HepG2 (cell line): ENCODE data around the gene PRKN. TPM values are rescaled to one million over a fixed set of nuclear protein-coding genes. Genes with fewer than 3 reads are reported as not detected.

Experiments used
- ATAC-seq: fragments of 200-7000 bp; cut with Tn5 transposase; 3 replicates; pipeline ENCODE4 v1.9.1; 2020; ENCODE audit warnings: mild to moderate bottlenecking, moderate library complexity
- BruUV-seq: library from RNA; stranded (reverse); fragments of 400-500 nt; replicated peaks from 2 replicates; lab custom pipeline; 2021; lab: Mats Ljungman, UMichigan
- CTCF ChIA-PET: fragments of 300-600 bp; formaldehyde crosslinking; extraction: SDS; loops from one replicate; lab custom pipeline; 2021; ENCODE audit warnings: low total read pairs, inconsistent platforms, low intra/inter-chr PET ratio; lab: Yijun Ruan, JAX
- POLR2A ChIA-PET: fragments of 350-600 bp; sonication (Branson Sonifier 250); formaldehyde crosslinking; loops from one replicate; lab custom pipeline; 2020; ENCODE audit warnings: antibody characterized with exemption, inconsistent platforms; lab: Yijun Ruan, JAX
- DNase-seq: peaks from one replicate; pipeline ENCODE4 v3.0.0-alpha.2; 2015; ENCODE audit warnings: low spot score
- FAIRE-seq: peaks from 3 replicates; lab custom pipeline; 2011; peaks lifted over from hg19 to GRCh38; lab: Jason Lieb, UNC
- H2AFZ ChIP-seq: one replicate; pipeline ENCODE4 v1.6.1; 2011; ENCODE audit warnings: low read length, inconsistent platforms
- H3K27ac ChIP-seq: fragments of 300-600 bp; 3 replicates; pipeline ENCODE4 v1.8.0; 2011; ENCODE audit warnings: mixed run types, mild to moderate bottlenecking, mixed read lengths, low read length, inconsistent platforms; ENCODE audit not compliant: insufficient read depth; ENCODE audit errors: extremely low read length
- H3K27me3 ChIP-seq, 2 experiments: fragments of 200-600 bp in 1 of 2; 2 replicates in 1 of 2; 3 replicates in 1 of 2; pipeline versions ENCODE4 v1.6.0 to v1.8.0; 2011; ENCODE audit warnings: low read length in 2 of 2, mild to moderate bottlenecking in 2 of 2, moderate library complexity in 2 of 2, inconsistent platforms in 1 of 2; ENCODE audit not compliant: insufficient read depth in 2 of 2, control insufficient read depth in 1 of 2
- H3K36me3 ChIP-seq, 2 experiments: fragments of 200-600 bp in 1 of 2; replicated peaks in 1 of 2; 2 replicates in 1 of 2; 3 replicates in 1 of 2; pipeline versions ENCODE4 v1.5.1 to v1.8.0; 2011; ENCODE audit warnings: low read length in 2 of 2, inconsistent platforms in 1 of 2; ENCODE audit not compliant: insufficient read depth in 2 of 2, control insufficient read depth in 1 of 2
- H3K4me1 ChIP-seq: 2 replicates; pipeline ENCODE4 v1.5.1; 2012; ENCODE audit warnings: low read length, inconsistent platforms; ENCODE audit not compliant: insufficient read depth
- H3K4me2 ChIP-seq: 2 replicates; pipeline ENCODE4 v1.6.0; 2011; ENCODE audit warnings: low read depth, low read length, inconsistent platforms
- H3K4me3 ChIP-seq, 3 experiments: fragments of 200-600 bp in 1 of 3; sonication (generic), shearing (Covaris generic) in 1 of 3; replicated peaks in 1 of 3; 2 replicates each; pipeline ENCODE4 v1.5.1; 2011 to 2016; ENCODE audit warnings: low read length in 3 of 3, inconsistent platforms in 2 of 3, low read depth in 2 of 3, mild to moderate bottlenecking in 2 of 3, control low read depth in 1 of 3, mixed read lengths in 1 of 3; ENCODE audit not compliant: insufficient read depth in 1 of 3
- H3K79me2 ChIP-seq: one replicate; pipeline ENCODE4 v1.6.1; 2011; ENCODE audit warnings: low read length, inconsistent platforms; ENCODE audit not compliant: insufficient read depth
- H3K9ac ChIP-seq: 2 replicates; pipeline ENCODE4 v1.6.0; 2011; ENCODE audit warnings: mild to moderate bottlenecking, low read depth, low read length, inconsistent platforms; ENCODE audit not compliant: insufficient read depth
- H3K9me3 ChIP-seq: 2 replicates; pipeline ENCODE4 v1.5.1; 2012; ENCODE audit warnings: mild to moderate bottlenecking, low read length
- H4K20me1 ChIP-seq: 2 replicates; pipeline ENCODE4 v1.6.0; 2011; ENCODE audit warnings: inconsistent platforms, mild to moderate bottlenecking, low read length, moderate library complexity; ENCODE audit not compliant: insufficient read depth
- GABPB1 ChIP-seq: IDR thresholded peaks from 2 replicates; pipeline ENCODE4 v1.6.1; 2016; ENCODE audit warnings: mild to moderate bottlenecking, missing genetic modification reagents, moderate library complexity, missing compliant biosample characterization
- HCFC1 ChIP-seq: fragments of 150-350 bp; IDR thresholded peaks from 2 replicates; pipeline ENCODE4 v1.6.1; 2014; ENCODE audit warnings: low read depth, low read length
- MIER3 ChIP-seq: IDR thresholded peaks from 2 replicates; pipeline ENCODE4 v1.6.1; 2016; ENCODE audit warnings: missing compliant biosample characterization, borderline replicate concordance
- ZBTB8A ChIP-seq: sonication (generic); formaldehyde crosslinking; IDR thresholded peaks from 2 replicates; pipeline ENCODE4 v1.4.0; 2020; ENCODE audit warnings: mild to moderate bottlenecking, low read depth, missing genetic modification reagents, borderline replicate concordance
- ZNF629 ChIP-seq: sonication (generic); formaldehyde crosslinking; conservative IDR thresholded peaks from 2 replicates; pipeline ENCODE4 v1.5.0; 2020; ENCODE audit warnings: missing genetic modification reagents
- WGBS: methylation state at CpG from one replicate; pipeline ENCODE4 v1.1.6; 2017; ENCODE audit warnings: low lambda C conversion rate; 5-methylcytosine and 5-hydroxymethylcytosine counted together
- in situ Hi-C: cut with HindIII; loops from 2 replicates; pipeline ENCODE4 v1.10.0; 2017; ENCODE audit warnings: low pct_unique_long_range_greater_than_20kb; ENCODE audit not compliant: extremely low pct_ligation_motif_present
- intact Hi-C: fragments of 100-400 bp; cut with micrococcal nuclease; formaldehyde crosslinking; loops from one replicate; pipeline ENCODE4 v1.10.0; 2022; ENCODE audit not compliant: unreplicated experiment
- polyA plus RNA-seq, 8 experiments: library from polyadenylated mRNA; depleted of rRNA in 3 of 8; stranded (reverse) in 7 of 8; unstranded in 1 of 8; fragments of >200 nt; fragmentation: Illumina TruSeq in 4 of 8; extraction: Trizol in 4 of 8; gene quantifications; 2 replicates each; pipeline versions ENCODE4 v1.2.1 to v1.2.3, GENCODE V29; 2011 to 2016; ENCODE audit warnings: low read depth in 4 of 8, missing spikeins in 1 of 8, mixed read lengths in 1 of 8; ENCODE audit not compliant: insufficient read depth in 1 of 8
- total RNA-seq, 5 experiments: library from RNA; depleted of rRNA; stranded (reverse); fragments of >200 nt; fragmentation: Illumina TruSeq; extraction: Trizol; gene quantifications; 2 replicates each; pipeline ENCODE4 v1.2.3, GENCODE V29; 2016; ENCODE audit warnings: low read depth in 1 of 5
- TF ChIP-seq, protein P1 (sequence below): sonication (generic); formaldehyde crosslinking; IDR thresholded peaks from 2 replicates; pipeline ENCODE4 v1.9.0; 2021; ENCODE audit warnings: missing genetic modification reagents, borderline replicate concordance
- TF ChIP-seq, protein P2 (sequence below): sonication (generic); formaldehyde crosslinking; IDR thresholded peaks from 2 replicates; pipeline ENCODE4 v1.4.0; 2020; ENCODE audit warnings: low read depth, mild to moderate bottlenecking, missing genetic modification reagents

Gene PRKN
- total and polyA plus RNA-seq, 2 of the 13 experiments (the other 11 are each of a cell fraction or from before 2014, with no cell fraction given), result 0.31 to 0.44 TPM

DNA sequence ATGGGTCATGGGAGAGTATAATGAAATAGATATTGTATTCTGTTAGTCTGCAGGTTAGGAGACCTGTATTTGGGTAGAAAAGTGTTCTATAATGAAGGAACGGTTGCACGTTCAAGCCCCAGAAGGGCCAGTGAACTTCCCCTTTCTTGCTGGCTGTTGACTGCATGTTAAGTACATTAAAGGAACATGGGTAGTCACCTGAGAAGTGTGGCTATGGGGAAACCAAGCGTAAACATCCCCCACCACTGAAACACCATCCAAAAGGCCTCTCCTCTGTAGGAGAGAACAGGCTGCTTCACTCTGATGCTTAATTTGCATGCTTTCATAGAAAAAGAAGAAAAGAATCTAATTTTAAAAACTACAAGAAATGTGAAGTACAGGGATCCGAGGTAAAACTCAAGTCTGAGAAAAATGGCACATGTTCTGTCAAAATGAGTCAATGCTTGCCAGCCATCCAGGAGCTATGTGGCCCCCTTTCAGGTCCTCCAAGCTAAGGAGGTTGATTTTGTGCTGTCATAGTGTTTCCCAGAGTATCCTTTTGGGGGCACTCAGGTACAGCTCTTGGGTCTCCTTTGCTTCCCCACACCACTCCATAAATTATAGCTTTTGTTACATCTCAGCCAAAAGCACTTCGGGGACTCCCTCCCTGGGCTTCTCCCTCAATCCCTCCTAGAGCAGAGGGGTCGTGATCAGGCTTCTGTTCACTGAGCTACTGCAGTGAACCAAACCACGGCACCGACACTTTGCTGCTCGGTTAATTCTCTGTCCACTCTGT is 1170.0 kb downstream of the PRKN start:
- no peaks in the 10 kb centered on the region for H3K79me2 ChIP-seq
- TF ChIP-seq GABPB1 (CRISPR knock-in tag) (no peak), ZNF629 (no peak), ZBTB8A (CRISPR knock-in tag) (no peak), HCFC1 (no peak), MIER3 (CRISPR knock-in tag) (no peak)
- TF ChIP-seq, protein P1, sequence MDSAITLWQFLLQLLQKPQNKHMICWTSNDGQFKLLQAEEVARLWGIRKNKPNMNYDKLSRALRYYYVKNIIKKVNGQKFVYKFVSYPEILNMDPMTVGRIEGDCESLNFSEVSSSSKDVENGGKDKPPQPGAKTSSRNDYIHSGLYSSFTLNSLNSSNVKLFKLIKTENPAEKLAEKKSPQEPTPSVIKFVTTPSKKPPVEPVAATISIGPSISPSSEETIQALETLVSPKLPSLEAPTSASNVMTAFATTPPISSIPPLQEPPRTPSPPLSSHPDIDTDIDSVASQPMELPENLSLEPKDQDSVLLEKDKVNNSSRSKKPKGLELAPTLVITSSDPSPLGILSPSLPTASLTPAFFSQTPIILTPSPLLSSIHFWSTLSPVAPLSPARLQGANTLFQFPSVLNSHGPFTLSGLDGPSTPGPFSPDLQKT, result no peak
- TF ChIP-seq, protein P2, sequence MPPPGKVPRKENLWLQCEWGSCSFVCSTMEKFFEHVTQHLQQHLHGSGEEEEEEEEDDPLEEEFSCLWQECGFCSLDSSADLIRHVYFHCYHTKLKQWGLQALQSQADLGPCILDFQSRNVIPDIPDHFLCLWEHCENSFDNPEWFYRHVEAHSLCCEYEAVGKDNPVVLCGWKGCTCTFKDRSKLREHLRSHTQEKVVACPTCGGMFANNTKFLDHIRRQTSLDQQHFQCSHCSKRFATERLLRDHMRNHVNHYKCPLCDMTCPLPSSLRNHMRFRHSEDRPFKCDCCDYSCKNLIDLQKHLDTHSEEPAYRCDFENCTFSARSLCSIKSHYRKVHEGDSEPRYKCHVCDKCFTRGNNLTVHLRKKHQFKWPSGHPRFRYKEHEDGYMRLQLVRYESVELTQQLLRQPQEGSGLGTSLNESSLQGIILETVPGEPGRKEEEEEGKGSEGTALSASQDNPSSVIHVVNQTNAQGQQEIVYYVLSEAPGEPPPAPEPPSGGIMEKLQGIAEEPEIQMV, result no peak
- TF ChIP-seq, all 625 proteins: peak for 0
- DNase-seq, result no peak
- no TSS peak for BruUV-seq
- in situ Hi-C loops (no loop called here), intact Hi-C loops (no loop called here)
- Histone ChIP-seq H3K4me2 (no peak overlapping the region), H3K36me3 (no peaks in the 10 kb centered on the region), H3K27ac (no peak overlapping the region), H3K9ac (no peak overlapping the region), H3K4me1 (no peaks in the 10 kb centered on the region), H4K20me1 (no peaks in the 10 kb centered on the region), H3K27me3 (peaks cover 0 to 4% of the 10 kb centered on the region in 2 experiments; a peak in 1 of 5 replicates), H3K9me3 (peaks cover 34% of the 10 kb centered on the region), H2AFZ (no peak overlapping the region), H3K4me3 (no peak overlapping the region)
- 23% methylated on average over 9 of the region's 9 CpGs for WGBS
- FAIRE-seq, result no peak
- CTCF ChIA-PET, result no interaction called here
- POLR2A ChIA-PET, result no interaction called here
- no peak for ATAC-seq
